GM23338 (cell line): ENCODE measurements around the gene LPIN1. TPM values are rescaled to one million over a fixed set of nuclear protein-coding genes. Genes with fewer than 3 reads are reported as not detected.

ENCODE experiments used
- ATAC-seq: fragments of 200-7000 bp; cut with Tn5 transposase; 3 replicates; pipeline ENCODE4 v1.9.1; 2020
- DNase-seq: peaks from one replicate; pipeline ENCODE4 v3.0.0-alpha.2; 2015; ENCODE audit warnings: low spot score
- H2AFZ ChIP-seq: fragments of 200-600 bp; sonication (generic); 2 replicates; pipeline ENCODE4 v1.8.0; 2016; ENCODE audit warnings: antibody characterized with exemption, mild to moderate bottlenecking, moderate library complexity
- H3F3A ChIP-seq: fragments of 200-600 bp; sonication (generic); replicated peaks from 2 replicates; pipeline ENCODE4 v1.8.0; 2017; ENCODE audit warnings: antibody characterized with exemption, mixed run types, low read depth
- H3K27ac ChIP-seq: fragments of 200-600 bp; sonication (generic); 2 replicates; pipeline ENCODE4 v1.6.1; 2016; ENCODE audit warnings: low read depth
- H3K27me3 ChIP-seq: fragments of 200-600 bp; sonication (generic); 2 replicates; pipeline ENCODE4 v1.8.0; 2016; ENCODE audit warnings: mild to moderate bottlenecking, mixed run types, moderate library complexity; ENCODE audit not compliant: insufficient read depth
- H3K36me3 ChIP-seq: fragments of 200-600 bp; sonication (generic); 2 replicates; pipeline ENCODE4 v1.8.0; 2016; ENCODE audit warnings: mild to moderate bottlenecking; ENCODE audit not compliant: insufficient read depth
- H3K4me1 ChIP-seq: fragments of 200-600 bp; sonication (generic); 2 replicates; pipeline ENCODE4 v1.8.0; 2016; ENCODE audit warnings: mild to moderate bottlenecking, moderate library complexity; ENCODE audit not compliant: insufficient read depth
- H3K4me2 ChIP-seq: fragments of 200-600 bp; sonication (generic); 2 replicates; pipeline ENCODE4 v1.7.1; 2017; ENCODE audit warnings: mixed run types
- H3K4me3 ChIP-seq: fragments of 200-600 bp; sonication (generic); 2 replicates; pipeline ENCODE4 v1.6.1; 2016; ENCODE audit warnings: mixed run types
- H3K79me2 ChIP-seq: fragments of 200-600 bp; sonication (generic); replicated peaks from 2 replicates; pipeline ENCODE4 v1.8.0; 2017; ENCODE audit warnings: mild to moderate bottlenecking; ENCODE audit not compliant: insufficient read depth
- H3K9me2 ChIP-seq: fragments of 200-600 bp; sonication (generic); 2 replicates; pipeline ENCODE4 v1.8.0; 2017; ENCODE audit not compliant: insufficient read depth
- H4K20me1 ChIP-seq: fragments of 200-600 bp; sonication (generic); replicated peaks from 2 replicates; pipeline ENCODE4 v1.8.0; 2017; ENCODE audit warnings: mild to moderate bottlenecking; ENCODE audit not compliant: insufficient read depth
- H3K27ac Mint-ChIP-seq: 2 replicates; pipeline ENCODE4 v1.8.0; 2020; ENCODE audit warnings: inconsistent platforms, mild to moderate bottlenecking, moderate library complexity, mixed read lengths
- H3K27me3 Mint-ChIP-seq: 3 replicates; pipeline ENCODE4 v1.8.0; 2022; ENCODE audit warnings: low read depth, mild to moderate bottlenecking, moderate library complexity, mixed read lengths, inconsistent platforms; ENCODE audit not compliant: insufficient read depth, poor library complexity
- H3K36me3 Mint-ChIP-seq: 3 replicates; pipeline ENCODE4 v1.8.0; 2021; ENCODE audit warnings: low read depth, mild to moderate bottlenecking, inconsistent platforms, moderate library complexity, mixed read lengths
- H3K4me1 Mint-ChIP-seq: 3 replicates; pipeline ENCODE4 v1.8.0; 2020; ENCODE audit warnings: mild to moderate bottlenecking, inconsistent platforms, mixed read lengths
- H3K4me3 Mint-ChIP-seq: 3 replicates; pipeline ENCODE4 v1.8.0; 2021; ENCODE audit warnings: moderate library complexity, mild to moderate bottlenecking, inconsistent platforms, mixed read lengths
- H3K9me3 Mint-ChIP-seq: 3 replicates; pipeline ENCODE4 v1.8.0; 2020; ENCODE audit warnings: moderate library complexity, mild to moderate bottlenecking, inconsistent platforms, mixed read lengths
- CREB1 ChIP-seq: fragments of 250-450 bp; sonication (Bioruptor Pico); IDR thresholded peaks from 2 replicates; pipeline ENCODE4 v1.5.0; 2020; ENCODE audit warnings: low read depth, mild to moderate bottlenecking, moderate library complexity
- EZH2 ChIP-seq: fragments of 200-600 bp; sonication (generic); IDR thresholded peaks from one replicate; pipeline ENCODE4 v1.8.0; 2017; ENCODE audit warnings: antibody characterized with exemption, mild to moderate bottlenecking, low read depth; ENCODE audit not compliant: unreplicated experiment
- JUNB ChIP-seq: IDR thresholded peaks from one replicate; pipeline ENCODE4 v1.6.1; 2016; ENCODE audit warnings: antibody characterized with exemption; ENCODE audit not compliant: unreplicated experiment
- NANOG ChIP-seq: IDR thresholded peaks from 2 replicates; pipeline ENCODE4 v1.6.1; 2016; ENCODE audit warnings: antibody characterized with exemption, borderline replicate concordance
- POLR2AphosphoS5 ChIP-seq: IDR thresholded peaks from 2 replicates; pipeline ENCODE4 v1.6.1; 2016; ENCODE audit warnings: antibody characterized with exemption, low read depth
- ZNF114 ChIP-seq: fragments of 250-450 bp; sonication (Bioruptor Pico); IDR thresholded peaks from 2 replicates; pipeline ENCODE4 v1.5.0; 2020; ENCODE audit warnings: mild to moderate bottlenecking, moderate library complexity
- ZNF462 ChIP-seq: fragments of 250-450 bp; sonication (Bioruptor Pico); IDR thresholded peaks from 2 replicates; pipeline ENCODE4 v1.5.0; 2020; ENCODE audit warnings: mild to moderate bottlenecking, moderate library complexity
- polyA plus RNA-seq: library from polyadenylated mRNA; unstranded; fragments of >200 nt; fragmentation: Nextera tagmentation; extraction: Ambion mirVana; gene quantifications from 2 replicates; pipeline ENCODE4 v1.2.1, GENCODE V29; 2016
- total RNA-seq: library from RNA; depleted of rRNA; stranded (reverse); fragments of >200 nt; shearing (Covaris generic); gene quantifications from 2 replicates; pipeline ENCODE4 v1.2.3, GENCODE V29; 2014
- TF ChIP-seq, protein P1 (sequence below): IDR thresholded peaks from 2 replicates; pipeline ENCODE4 v1.6.1; 2016; ENCODE audit warnings: antibody characterized with exemption
- TF ChIP-seq, protein P2 (sequence below): IDR thresholded peaks from one replicate; pipeline ENCODE4 v1.6.1; 2018; ENCODE audit warnings: antibody characterized with exemption; ENCODE audit not compliant: unreplicated experiment

Gene LPIN1
- total and polyA plus RNA-seq, 2 experiments from 2014 or later = 4.4 to 9.5 TPM

GRCh38 chr2:11873356-11874154 is 127.1 kb downstream of the LPIN1 start:
- DNase-seq = no peak

More at GRCh38 chr2:11873356-11874154, 127.1 kb downstream of the LPIN1 start:
- peaks cover 2% of the 10 kb centered on the region for H3K27me3 Mint-ChIP-seq
- H3K79me2 ChIP-seq = no peaks in the 10 kb centered on the region
- no peak overlapping the region for H3K4me3 Mint-ChIP-seq
- H3K36me3 Mint-ChIP-seq = no peaks in the 10 kb centered on the region
- no peak overlapping the region for H3K27ac ChIP-seq
- H4K20me1 ChIP-seq = no peaks in the 10 kb centered on the region
- H3K36me3 ChIP-seq = no peaks in the 10 kb centered on the region
- peaks cover 15% of the 10 kb centered on the region; the same call in 2 of the 3 replicates for H3K4me1 Mint-ChIP-seq
- H3K4me2 ChIP-seq = no peak overlapping the region
- H3K9me3 Mint-ChIP-seq = peaks cover 3% of the 10 kb centered on the region; the same call in 2 of the 3 replicates
- no peak overlapping the region for H3K4me3 ChIP-seq
- peak overlapping the region; percentile 6; the same call in 1 of the 2 replicates for H2AFZ ChIP-seq
- H3F3A ChIP-seq = no peaks in the 10 kb centered on the region
- H3K27ac Mint-ChIP-seq = no peak overlapping the region
- TF ChIP-seq, protein P1, sequence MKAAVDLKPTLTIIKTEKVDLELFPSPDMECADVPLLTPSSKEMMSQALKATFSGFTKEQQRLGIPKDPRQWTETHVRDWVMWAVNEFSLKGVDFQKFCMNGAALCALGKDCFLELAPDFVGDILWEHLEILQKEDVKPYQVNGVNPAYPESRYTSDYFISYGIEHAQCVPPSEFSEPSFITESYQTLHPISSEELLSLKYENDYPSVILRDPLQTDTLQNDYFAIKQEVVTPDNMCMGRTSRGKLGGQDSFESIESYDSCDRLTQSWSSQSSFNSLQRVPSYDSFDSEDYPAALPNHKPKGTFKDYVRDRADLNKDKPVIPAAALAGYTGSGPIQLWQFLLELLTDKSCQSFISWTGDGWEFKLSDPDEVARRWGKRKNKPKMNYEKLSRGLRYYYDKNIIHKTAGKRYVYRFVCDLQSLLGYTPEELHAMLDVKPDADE = no peak
- TF ChIP-seq CREB1 (CRISPR knock-in tag) (no peak), ZNF114 (CRISPR knock-in tag) (no peak), NANOG (no peak), EZH2 (no peak), JUNB (no peak), ZNF462 (no peak), POLR2AphosphoS5 (no peak)
- TF ChIP-seq, protein P2, sequence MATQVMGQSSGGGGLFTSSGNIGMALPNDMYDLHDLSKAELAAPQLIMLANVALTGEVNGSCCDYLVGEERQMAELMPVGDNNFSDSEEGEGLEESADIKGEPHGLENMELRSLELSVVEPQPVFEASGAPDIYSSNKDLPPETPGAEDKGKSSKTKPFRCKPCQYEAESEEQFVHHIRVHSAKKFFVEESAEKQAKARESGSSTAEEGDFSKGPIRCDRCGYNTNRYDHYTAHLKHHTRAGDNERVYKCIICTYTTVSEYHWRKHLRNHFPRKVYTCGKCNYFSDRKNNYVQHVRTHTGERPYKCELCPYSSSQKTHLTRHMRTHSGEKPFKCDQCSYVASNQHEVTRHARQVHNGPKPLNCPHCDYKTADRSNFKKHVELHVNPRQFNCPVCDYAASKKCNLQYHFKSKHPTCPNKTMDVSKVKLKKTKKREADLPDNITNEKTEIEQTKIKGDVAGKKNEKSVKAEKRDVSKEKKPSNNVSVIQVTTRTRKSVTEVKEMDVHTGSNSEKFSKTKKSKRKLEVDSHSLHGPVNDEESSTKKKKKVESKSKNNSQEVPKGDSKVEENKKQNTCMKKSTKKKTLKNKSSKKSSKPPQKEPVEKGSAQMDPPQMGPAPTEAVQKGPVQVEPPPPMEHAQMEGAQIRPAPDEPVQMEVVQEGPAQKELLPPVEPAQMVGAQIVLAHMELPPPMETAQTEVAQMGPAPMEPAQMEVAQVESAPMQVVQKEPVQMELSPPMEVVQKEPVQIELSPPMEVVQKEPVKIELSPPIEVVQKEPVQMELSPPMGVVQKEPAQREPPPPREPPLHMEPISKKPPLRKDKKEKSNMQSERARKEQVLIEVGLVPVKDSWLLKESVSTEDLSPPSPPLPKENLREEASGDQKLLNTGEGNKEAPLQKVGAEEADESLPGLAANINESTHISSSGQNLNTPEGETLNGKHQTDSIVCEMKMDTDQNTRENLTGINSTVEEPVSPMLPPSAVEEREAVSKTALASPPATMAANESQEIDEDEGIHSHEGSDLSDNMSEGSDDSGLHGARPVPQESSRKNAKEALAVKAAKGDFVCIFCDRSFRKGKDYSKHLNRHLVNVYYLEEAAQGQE = no peak
- no peaks in the 10 kb centered on the region for H3K27me3 ChIP-seq
- H3K9me2 ChIP-seq = peaks cover 10% of the 10 kb centered on the region; the same call in 1 of the 2 replicates
- ATAC-seq = no peak
- no peaks in the 10 kb centered on the region for H3K4me1 ChIP-seq
